ENCODE data around the gene CAB39.

- TF ChIP-seq POLR2A (IDR thresholded peaks at IDR 0.05; ENCODE audit: low read length): no peak
- no peak for TF ChIP-seq GATA1 (IDR thresholded peaks at IDR 0.05; ENCODE audit: low read depth, low read length)
These were observed 110.8 kb downstream of the CAB39 start for GRCh38 chr2:230823264-230823964.
